Cerebellar cortex (tissue), 1 donor: ENCODE results near the gene KRT8.

Source experiments
- DNase-seq: peaks from one replicate; pipeline ENCODE4 v3.0.0-alpha.2; 2015; ENCODE audit warnings: low spot score

Gene KRT8

DNA sequence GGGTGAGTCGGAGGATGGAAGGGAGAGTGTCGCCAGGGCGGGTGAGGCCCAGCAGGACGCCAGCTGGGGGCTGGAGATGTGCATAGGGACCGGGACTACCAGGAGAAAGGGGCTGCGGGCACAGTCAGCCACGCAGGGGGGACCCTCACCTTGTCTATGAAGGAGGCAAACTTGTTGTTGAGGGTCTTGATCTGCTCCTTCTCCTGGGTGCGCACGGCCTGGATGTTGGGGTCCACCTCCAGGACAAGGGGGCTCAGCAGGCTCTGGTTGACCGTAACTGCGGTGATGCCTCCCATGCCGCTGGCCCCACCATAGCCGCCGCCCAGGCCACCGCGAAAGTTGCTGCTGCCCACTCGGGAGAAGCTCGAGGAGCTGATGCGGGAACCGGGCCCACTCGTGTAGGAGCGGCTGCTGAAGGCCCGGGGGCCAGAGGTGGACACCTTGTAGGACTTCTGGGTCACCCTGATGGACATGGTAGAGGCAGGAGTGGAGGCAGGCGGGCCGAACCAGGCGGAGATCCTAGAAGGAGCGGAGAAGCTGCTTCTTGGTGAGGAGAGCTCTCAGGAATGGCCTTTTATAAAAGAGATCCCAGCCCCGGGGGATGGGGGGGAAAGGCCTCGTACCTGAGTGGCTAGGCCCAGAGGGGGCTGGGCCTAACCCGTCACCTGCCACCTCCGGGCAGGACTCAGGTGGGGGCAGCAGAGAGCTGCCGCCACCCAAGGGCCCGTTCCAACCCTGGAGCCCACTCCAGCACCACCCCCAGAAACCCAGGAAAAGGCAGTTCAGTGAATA, at the start of gene KRT8:
Gene KRT8 (minus strand): TSS at position 568 of the 792 bp plus-strand sequence. CDS start 95 bp downstream, at position 473.
- DNase-seq, result peak; percentile 88

GRCh38 chr12:52953181-52953841, 48.4 kb upstream of the KRT8 start:
- DNase-seq, result no peak

GRCh38 chr12:52952076-52952801, 47.4 kb upstream of the KRT8 start:
- peak; percentile 42 for DNase-seq

DNA sequence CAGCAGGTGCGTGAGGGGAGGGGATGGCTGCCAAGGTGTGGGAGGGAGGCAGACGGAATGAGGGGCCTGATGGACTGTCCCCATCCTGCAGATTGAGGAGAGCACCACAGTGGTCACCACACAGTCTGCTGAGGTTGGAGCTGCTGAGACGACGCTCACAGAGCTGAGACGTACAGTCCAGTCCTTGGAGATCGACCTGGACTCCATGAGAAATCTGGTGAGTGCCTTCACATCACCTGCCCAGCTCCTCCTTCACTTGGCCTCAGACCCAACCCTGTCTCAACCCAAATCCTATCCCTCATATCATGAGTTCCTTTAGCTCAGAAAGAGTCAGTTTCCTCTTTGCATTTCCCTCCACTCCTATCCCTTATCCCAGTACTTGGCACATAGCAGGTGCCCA, 46.8 kb upstream of the KRT8 start:
- DNase-seq, result no peak

- no peak for DNase-seq
Measured at GRCh38 chr12:52951126-52951525, 46.2 kb upstream of the KRT8 start.

DNA sequence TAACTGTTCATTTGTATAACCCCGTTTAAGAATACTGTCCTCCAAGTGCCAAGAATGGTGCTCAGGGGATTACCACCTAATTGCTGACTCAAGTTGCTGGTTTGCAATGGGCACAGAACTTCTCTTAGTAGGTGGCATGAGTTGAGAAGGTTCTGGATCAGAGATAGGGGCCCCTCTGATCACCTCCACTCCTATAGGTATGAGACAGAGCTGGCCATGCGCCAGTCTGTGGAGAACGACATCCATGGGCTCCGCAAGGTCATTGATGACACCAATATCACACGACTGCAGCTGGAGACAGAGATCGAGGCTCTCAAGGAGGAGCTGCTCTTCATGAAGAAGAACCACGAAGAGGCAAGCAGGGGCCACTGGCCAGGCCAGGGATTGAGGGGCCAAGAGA, 45.7 kb upstream of the KRT8 start:
- no peak for DNase-seq

- no peak for DNase-seq
Measured at GRCh38 chr12:52949413-52950331, 44.8 kb upstream of the KRT8 start.

DNA sequence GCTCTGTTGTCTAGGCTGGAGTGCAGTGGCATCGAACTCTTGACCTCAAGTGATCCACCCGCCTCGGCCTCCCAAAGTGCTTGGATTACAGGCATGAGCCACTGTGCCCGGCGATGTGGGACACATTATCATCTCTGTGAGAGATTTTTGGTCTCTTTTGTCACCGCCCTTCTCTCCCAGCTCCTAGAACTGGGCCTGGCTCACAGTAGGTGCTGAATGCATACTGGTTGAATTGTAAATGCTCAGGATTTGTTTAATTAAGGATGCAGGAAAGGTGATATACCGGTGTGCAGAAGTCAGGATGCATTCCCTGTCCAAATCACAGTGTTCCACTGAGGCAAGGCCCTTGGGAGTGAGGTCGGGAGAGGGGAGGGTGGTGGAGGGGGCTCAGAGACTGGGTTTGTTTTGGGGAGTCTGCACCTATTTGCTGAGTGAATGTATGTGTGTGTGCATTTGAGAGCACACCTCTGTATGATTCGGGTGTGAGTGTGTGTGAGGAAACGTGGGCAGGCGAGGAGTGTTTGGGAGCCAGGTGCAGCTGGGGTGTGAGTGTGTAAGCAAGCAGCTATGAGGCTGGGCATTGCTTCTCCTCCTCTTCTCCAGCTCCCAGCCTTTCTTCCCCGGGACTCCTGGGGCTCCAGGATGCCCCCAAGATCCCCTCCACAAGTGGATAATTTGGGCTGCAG, 43.0 kb upstream of the KRT8 start:
- no peak for DNase-seq

DNA sequence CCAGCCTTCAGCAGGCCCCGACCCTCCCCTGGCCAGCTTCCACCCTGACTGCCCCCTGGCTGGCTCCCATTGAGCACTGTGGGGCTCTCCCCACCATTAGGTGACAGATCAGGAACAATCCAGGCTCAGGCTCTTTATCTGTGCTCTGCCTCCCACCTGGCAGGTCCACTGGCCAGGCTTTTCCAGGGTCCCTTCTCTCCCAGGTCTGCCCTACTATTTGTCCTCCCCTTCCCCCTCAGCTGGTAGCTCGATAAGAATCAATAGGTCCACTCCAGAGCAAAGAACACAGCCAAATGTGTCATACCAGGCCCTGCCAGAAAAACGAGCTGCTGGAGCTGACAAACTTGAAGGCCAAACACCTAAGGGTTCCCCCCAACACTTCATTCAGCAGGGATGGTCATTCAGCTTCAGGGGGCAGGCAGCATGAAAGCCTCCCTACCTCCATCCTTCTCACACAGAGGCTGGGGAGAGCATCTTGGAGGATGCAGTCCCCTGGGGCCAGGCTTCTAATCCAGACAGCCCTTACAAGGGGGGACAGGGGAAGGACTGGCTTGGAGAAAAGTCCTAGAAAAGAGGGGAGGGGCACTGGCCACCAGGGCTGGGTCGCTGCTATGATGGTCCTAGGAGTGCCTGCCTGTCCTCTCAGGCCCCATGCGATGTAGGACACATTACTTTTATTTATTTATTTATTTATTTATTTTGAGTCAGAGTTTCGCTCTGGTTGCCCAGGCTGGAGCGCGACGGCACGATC, 42.1 kb upstream of the KRT8 start:
- no peak for DNase-seq

- DNase-seq, result no peak
Measured at GRCh38 chr12:52946334-52946733, 41.5 kb upstream of the KRT8 start.

DNA sequence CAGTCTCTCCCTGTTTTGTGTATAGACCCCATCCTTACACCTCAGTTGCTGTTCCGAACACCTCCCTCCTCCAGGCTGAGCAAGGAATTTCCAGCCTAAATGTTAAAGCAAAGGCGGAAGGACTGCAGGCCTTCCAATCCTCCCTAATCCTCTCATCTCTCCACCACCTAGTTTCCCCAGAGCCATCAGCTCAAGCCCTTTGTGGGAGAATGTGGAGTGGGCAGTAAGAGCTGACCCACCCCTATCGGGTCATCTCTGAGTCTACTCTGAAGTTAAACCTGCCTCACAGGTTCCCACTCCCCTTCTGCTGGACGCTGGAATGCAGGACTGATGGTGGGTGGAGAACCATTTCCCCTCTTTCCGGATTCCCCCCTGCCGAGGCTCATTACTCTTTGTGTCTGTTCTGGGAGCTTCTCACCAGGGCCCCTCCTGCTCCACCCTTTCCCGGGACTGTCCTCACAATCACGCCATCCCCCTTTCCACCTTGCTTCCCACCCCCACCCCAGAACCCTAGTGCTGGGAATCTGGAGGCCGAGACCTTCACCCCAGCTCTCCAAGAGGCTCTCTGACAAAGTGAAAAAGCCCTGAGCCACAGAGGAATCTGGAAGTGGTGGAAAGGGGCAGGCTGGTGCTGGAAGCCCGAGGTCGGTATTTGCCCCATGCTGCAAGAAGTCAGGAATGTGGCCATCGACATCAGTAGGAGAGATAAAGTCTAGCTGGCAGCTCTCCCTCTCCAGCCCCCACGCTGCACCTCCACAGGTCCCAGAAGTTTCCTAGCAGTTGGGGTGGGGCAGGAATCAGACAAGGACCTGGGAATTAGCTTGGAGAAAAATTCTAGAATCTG, 40.7 kb upstream of the KRT8 start:
- peak; percentile 73 for DNase-seq

- no peak for DNase-seq
Measured at GRCh38 chr12:52944683-52945388, 40.0 kb upstream of the KRT8 start.

- DNase-seq, result no peak
Measured at GRCh38 chr12:52942901-52943181, 38.0 kb upstream of the KRT8 start.

GRCh38 chr12:52942066-52942900, 37.4 kb upstream of the KRT8 start:
- no peak for DNase-seq

DNA sequence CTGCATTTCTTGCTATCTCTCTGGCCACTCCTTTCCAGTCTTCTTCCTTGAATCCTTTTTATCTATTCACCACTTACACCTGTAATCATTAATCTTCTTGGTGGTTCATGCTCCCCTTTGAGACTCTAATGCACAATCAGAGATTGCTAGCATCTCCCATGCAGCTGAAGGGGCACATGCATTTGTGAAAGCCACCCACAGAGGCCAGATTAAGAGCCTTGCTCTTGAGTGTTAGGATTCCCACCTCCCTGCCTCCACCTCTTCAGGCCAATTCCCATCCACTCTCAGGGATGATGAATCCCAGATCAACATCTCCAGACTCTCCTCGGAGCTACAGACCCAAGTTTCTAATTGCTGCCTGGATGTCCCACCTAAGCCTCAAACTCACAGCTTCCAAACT, 24.7 kb upstream of the KRT8 start:
- no peak for DNase-seq

GRCh38 chr12:52927964-52928363, 23.1 kb upstream of the KRT8 start:
- no peak for DNase-seq

GRCh38 chr12:52926596-52927234, 21.8 kb upstream of the KRT8 start:
- no peak for DNase-seq
